Measurements from ENCODE around the gene PNPLA6. TPM values are rescaled to one million over a fixed set of nuclear protein-coding genes. Genes with fewer than 3 reads are reported as not detected.

PNPLA6 gene
- polyA plus RNA-seq, 3 donors, result 11.2 to 178 (median 14.4) TPM

- TF ChIP-seq, protein P1, sequence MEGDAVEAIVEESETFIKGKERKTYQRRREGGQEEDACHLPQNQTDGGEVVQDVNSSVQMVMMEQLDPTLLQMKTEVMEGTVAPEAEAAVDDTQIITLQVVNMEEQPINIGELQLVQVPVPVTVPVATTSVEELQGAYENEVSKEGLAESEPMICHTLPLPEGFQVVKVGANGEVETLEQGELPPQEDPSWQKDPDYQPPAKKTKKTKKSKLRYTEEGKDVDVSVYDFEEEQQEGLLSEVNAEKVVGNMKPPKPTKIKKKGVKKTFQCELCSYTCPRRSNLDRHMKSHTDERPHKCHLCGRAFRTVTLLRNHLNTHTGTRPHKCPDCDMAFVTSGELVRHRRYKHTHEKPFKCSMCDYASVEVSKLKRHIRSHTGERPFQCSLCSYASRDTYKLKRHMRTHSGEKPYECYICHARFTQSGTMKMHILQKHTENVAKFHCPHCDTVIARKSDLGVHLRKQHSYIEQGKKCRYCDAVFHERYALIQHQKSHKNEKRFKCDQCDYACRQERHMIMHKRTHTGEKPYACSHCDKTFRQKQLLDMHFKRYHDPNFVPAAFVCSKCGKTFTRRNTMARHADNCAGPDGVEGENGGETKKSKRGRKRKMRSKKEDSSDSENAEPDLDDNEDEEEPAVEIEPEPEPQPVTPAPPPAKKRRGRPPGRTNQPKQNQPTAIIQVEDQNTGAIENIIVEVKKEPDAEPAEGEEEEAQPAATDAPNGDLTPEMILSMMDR (IDR thresholded peaks at IDR 0.05), result no peak
- H3K9me3 ChIP-seq (replicated peaks in 1 of 2; ENCODE audit: control insufficient read depth in 1 of 2, insufficient read depth in 1 of 2, low read length in 2 of 2), result no peaks in the 10 kb centered on the region
- no peak overlapping the region for H2AFZ ChIP-seq (ENCODE audit: insufficient read depth, low read depth, low read length, poor library complexity, severe bottlenecking)
- no peak overlapping the region for H3K4me2 ChIP-seq (replicated peaks; ENCODE audit: extremely low read depth, low read length, poor library complexity, severe bottlenecking)
- DNase-seq, result no peak
- no peaks in the 10 kb centered on the region for H3K27me3 ChIP-seq (ENCODE audit: control insufficient read depth in 2 of 2, insufficient read depth in 2 of 2, low read length in 2 of 2)
- H3K36me3 ChIP-seq (replicated peaks in 1 of 2; ENCODE audit: control insufficient read depth in 1 of 2, insufficient read depth in 2 of 2, low read length in 2 of 2), result no peaks in the 10 kb centered on the region
- no peak overlapping the region for H3K4me3 ChIP-seq (replicated peaks in 1 of 3; ENCODE audit: low read depth in 2 of 3, low read length in 3 of 3)
- no peaks in the 10 kb centered on the region for H3K36me3 Mint-ChIP-seq
- H3K9me3 Mint-ChIP-seq, result peaks cover 0 to 3% (median 0%) of the 10 kb centered on the region in 7 donors
- no peaks in the 10 kb centered on the region for H3K79me2 ChIP-seq (ENCODE audit: insufficient read depth, low read length)
- H3K4me1 ChIP-seq (ENCODE audit: control insufficient read depth in 1 of 2, insufficient read depth in 2 of 2, low read length in 2 of 2), result peaks cover 2 to 4% of the 10 kb centered on the region in 2 donors
- 76% methylated on average over 4 of the region's 6 CpGs for WGBS (ENCODE audit: insufficient coverage)
- no peak overlapping the region for H3K27ac ChIP-seq (ENCODE audit: low read depth in 1 of 2, low read length in 2 of 2)
- no peaks in the 10 kb centered on the region for H4K20me1 ChIP-seq (ENCODE audit: insufficient read depth, low read length)
- H3K27ac Mint-ChIP-seq, result no peak overlapping the region
- H3K4me1 Mint-ChIP-seq, result peaks cover 4% of the 10 kb centered on the region
- no peak overlapping the region for H3K9ac ChIP-seq (ENCODE audit: insufficient read depth, low read length, poor library complexity, severe bottlenecking)
- H3K27me3 Mint-ChIP-seq (ENCODE audit: low read depth in 3 of 3), result peaks cover 13 to 24% (median 19%) of the 10 kb centered on the region in 3 donors
- H3K4me3 Mint-ChIP-seq, result no peak overlapping the region
- intact Hi-C loops (cut with micrococcal nuclease), result no loop called here
Observed at GRCh38 chr19:7578127-7578526, 42.6 kb downstream of the PNPLA6 start.

DNA sequence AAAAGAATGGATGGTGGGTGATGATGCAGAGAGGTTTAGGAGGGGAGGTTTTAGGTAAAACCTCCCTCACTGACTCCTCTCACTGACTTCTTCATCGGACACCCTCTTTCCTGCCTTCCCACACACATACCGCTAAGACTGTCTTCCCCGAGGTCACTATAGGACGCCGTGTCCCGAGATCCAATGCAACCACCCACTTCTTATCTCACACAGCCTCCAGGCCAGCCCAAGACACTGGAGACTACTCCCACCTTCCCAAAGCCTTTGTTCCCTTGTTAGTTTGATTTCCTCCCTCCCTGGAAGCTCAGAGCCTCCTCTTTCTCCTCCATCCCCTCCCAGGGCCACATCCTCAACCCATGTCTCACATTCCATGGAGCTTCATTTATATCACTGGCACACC lies 43.7 kb downstream of the PNPLA6 start:
- Histone ChIP-seq H3K4me2 (replicated peaks; ENCODE audit: extremely low read depth, low read length, poor library complexity, severe bottlenecking) (no peak overlapping the region), H3K27me3 (ENCODE audit: control insufficient read depth in 2 of 2, insufficient read depth in 2 of 2, low read length in 2 of 2) (no peaks in the 10 kb centered on the region), H3K4me3 (replicated peaks in 1 of 3; ENCODE audit: low read depth in 2 of 3, low read length in 3 of 3) (no peak overlapping the region), H3K9me3 (replicated peaks in 1 of 2; ENCODE audit: control insufficient read depth in 1 of 2, insufficient read depth in 1 of 2, low read length in 2 of 2) (no peaks in the 10 kb centered on the region), H4K20me1 (ENCODE audit: insufficient read depth, low read length) (no peaks in the 10 kb centered on the region), H3K79me2 (ENCODE audit: insufficient read depth, low read length) (no peaks in the 10 kb centered on the region), H3K36me3 (replicated peaks in 1 of 2; ENCODE audit: control insufficient read depth in 1 of 2, insufficient read depth in 2 of 2, low read length in 2 of 2) (no peaks in the 10 kb centered on the region), H2AFZ (ENCODE audit: insufficient read depth, low read depth, low read length, poor library complexity, severe bottlenecking) (no peak overlapping the region), H3K27ac (ENCODE audit: low read depth in 1 of 2, low read length in 2 of 2) (no peak overlapping the region), H3K9ac (ENCODE audit: insufficient read depth, low read length, poor library complexity, severe bottlenecking) (no peak overlapping the region), H3K4me1 (ENCODE audit: control insufficient read depth in 1 of 2, insufficient read depth in 2 of 2, low read length in 2 of 2) (peaks cover 2 to 4% of the 10 kb centered on the region in 2 donors)
- no peak overlapping the region for H3K4me3 Mint-ChIP-seq
- H3K4me1 Mint-ChIP-seq, result peaks cover 4% of the 10 kb centered on the region
- no peak for DNase-seq
- H3K27ac Mint-ChIP-seq, result peak overlapping the region in 1 of 7 donors; percentile 75
- peaks cover 13 to 24% (median 19%) of the 10 kb centered on the region in 3 donors for H3K27me3 Mint-ChIP-seq (ENCODE audit: low read depth in 3 of 3)
- intact Hi-C loops (cut with micrococcal nuclease), result no loop called here
- H3K36me3 Mint-ChIP-seq, result no peaks in the 10 kb centered on the region
- 87% methylated on average over 6 of the region's 6 CpGs for WGBS (ENCODE audit: insufficient coverage)
- TF ChIP-seq, protein P1 (IDR thresholded peaks at IDR 0.05), result no peak
- H3K9me3 Mint-ChIP-seq, result peaks cover 0 to 3% (median 0%) of the 10 kb centered on the region in 7 donors

Measured in CD14-positive monocyte (primary cell).